Gastroesophageal sphincter (tissue), 4 donors: ENCODE results near the gene BICRA. TPM values are rescaled to one million over a fixed set of nuclear protein-coding genes. Genes with fewer than 3 reads are reported as not detected.
A peak's percentile ranks its signal among the peaks of the same experiment; 100 is the strongest.

Source experiments
- ATAC-seq: fragments of 150-250 bp; one replicate; pipeline ENCODE4 v1.9.1; 2016; ENCODE audit warnings: mild to moderate bottlenecking, moderate library complexity
- H3K27ac ChIP-seq, 4 donors: fragments of 200-600 bp; sonication (generic) in 3 of 4; 1 replicate in 3 of 4; 2 replicates in 1 of 4; pipeline ENCODE4 v1.5.1; 2016 to 2019
- H3K27me3 ChIP-seq: fragments of 200-600 bp; sonication (generic); one replicate; pipeline ENCODE4 v1.5.1; 2019
- H3K36me3 ChIP-seq, 2 donors: fragments of 200-600 bp; sonication (generic); one replicate each; pipeline ENCODE4 v1.5.1; 2019; ENCODE audit warnings: control low read depth in 1 of 2
- H3K4me1 ChIP-seq, 3 donors: fragments of 200-600 bp; sonication (generic); 1 replicate in 2 of 3; 2 replicates in 1 of 3; pipeline ENCODE4 v1.5.1; 2016 to 2019; ENCODE audit warnings: control low read depth in 2 of 3
- H3K4me3 ChIP-seq, 2 donors: fragments of 200-600 bp; sonication (generic); one replicate each; pipeline ENCODE4 v1.5.1; 2019; ENCODE audit warnings: mild to moderate bottlenecking in 1 of 2, moderate library complexity in 1 of 2
- H3K9me3 ChIP-seq, 3 donors: fragments of 200-600 bp; sonication (generic); one replicate each; pipeline ENCODE4 v1.5.1; 2017 to 2019; ENCODE audit warnings: control low read depth in 2 of 3
- EP300 ChIP-seq: sonication (generic); formaldehyde crosslinking; IDR thresholded peaks from one replicate; pipeline ENCODE4 v1.6.1; 2017; ENCODE audit warnings: antibody characterized with exemption, mild to moderate bottlenecking
- POLR2A ChIP-seq, 2 donors: fragments of 450-650 bp; IDR thresholded peaks; one replicate each; pipeline ENCODE4 v1.6.1; 2017; ENCODE audit warnings: antibody characterized with exemption in 2 of 2, mild to moderate bottlenecking in 2 of 2, moderate library complexity in 1 of 2
- POLR2AphosphoS5 ChIP-seq: sonication (generic); formaldehyde crosslinking; IDR thresholded peaks from one replicate; pipeline ENCODE4 v1.6.1; 2017; ENCODE audit warnings: antibody characterized with exemption
- WGBS, 2 donors: methylation state at CpG; one replicate each; pipeline ENCODE4 v1.1.5; 2018; ENCODE audit warnings: low coverage in 1 of 2; 5-methylcytosine and 5-hydroxymethylcytosine counted together
- total RNA-seq, 4 donors: library from RNA; depleted of rRNA; stranded (reverse); fragments of >200 nt; gene quantifications; one replicate each; pipeline ENCODE4 v1.1.0, GENCODE V29; 2016
- TF ChIP-seq, protein P1 (sequence below), 4 experiments: fragments of 200-600 bp in 2 of 4; fragments of 450-650 bp in 2 of 4; sonication (generic) in 1 of 4; IDR thresholded peaks; one replicate each; pipeline ENCODE4 v1.5.1; 2017 to 2019; ENCODE audit warnings: antibody characterized with exemption in 4 of 4, mild to moderate bottlenecking in 2 of 4, moderate library complexity in 2 of 4

BICRA gene
- total RNA-seq, 4 donors from 2014 or later = 6.5 to 29.1 (median 11.5) TPM

DNA sequence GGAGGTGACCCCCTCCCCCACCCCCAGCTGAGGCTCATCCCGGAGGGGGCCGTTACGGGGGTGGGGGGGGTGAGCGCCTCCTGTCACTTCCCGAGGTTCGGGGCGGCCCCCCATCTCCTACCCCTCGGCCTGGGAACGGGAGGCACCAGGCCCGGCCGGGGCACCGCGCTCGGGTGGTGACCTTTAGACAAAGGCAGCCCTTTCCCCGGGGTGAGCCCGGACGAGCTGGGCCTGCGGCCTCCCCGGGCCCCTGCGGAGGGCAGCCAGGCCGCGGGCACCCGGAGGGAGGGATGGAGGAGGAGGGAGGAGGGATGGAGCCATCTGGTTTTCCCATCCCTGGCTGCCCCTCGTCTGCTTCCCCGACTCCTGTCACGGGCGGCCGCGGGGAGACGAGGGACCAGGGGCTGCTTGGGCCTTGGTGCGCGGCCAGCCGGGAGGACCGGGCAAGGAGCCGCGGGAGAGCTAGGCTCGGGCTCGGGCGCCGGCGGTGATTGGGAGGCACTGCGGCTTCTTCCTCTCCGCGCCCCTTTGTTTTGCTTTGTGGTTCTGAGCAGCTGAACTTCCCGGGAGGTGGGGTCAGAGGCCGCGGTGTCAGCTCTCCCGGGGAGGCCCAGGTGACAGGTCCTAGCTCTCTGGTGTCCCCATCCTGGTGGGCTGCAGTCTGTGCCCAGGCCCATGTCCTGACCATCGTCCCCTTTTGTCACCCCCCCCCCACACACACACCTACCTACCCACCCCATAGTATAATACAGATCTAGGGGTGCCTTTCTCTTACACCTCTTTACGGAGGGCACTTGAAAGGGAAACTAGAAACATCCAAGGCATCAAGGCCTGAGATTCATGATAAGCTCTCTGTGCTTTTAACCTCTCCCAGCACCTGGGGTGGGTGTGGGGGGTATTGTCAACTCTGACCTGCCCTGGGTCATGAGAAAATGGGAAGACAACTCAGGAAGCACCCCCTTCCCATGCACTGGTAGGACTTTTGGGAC, 1.3 kb downstream of the BICRA start:
- WGBS, 2 donors = no CpG with 5 or more reads among the region's 50 CpGs
- Histone ChIP-seq H3K9me3 (no peaks in the 10 kb centered on the region), H3K27ac (peak overlapping the region; percentile 96 to 99 (median 98)), H3K27me3 (no peaks in the 10 kb centered on the region), H3K36me3 (no peaks in the 10 kb centered on the region), H3K4me3 (peak overlapping the region; percentile 70 to 97), H3K4me1 (peaks cover 3 to 61% (median 36%) of the 10 kb centered on the region in 3 donors)
- ATAC-seq = no peak
- no peak for TF ChIP-seq POLR2AphosphoS5
- TF ChIP-seq POLR2A (IDR thresholded peaks at IDR 0.05) = no peak
- TF ChIP-seq, protein P1, sequence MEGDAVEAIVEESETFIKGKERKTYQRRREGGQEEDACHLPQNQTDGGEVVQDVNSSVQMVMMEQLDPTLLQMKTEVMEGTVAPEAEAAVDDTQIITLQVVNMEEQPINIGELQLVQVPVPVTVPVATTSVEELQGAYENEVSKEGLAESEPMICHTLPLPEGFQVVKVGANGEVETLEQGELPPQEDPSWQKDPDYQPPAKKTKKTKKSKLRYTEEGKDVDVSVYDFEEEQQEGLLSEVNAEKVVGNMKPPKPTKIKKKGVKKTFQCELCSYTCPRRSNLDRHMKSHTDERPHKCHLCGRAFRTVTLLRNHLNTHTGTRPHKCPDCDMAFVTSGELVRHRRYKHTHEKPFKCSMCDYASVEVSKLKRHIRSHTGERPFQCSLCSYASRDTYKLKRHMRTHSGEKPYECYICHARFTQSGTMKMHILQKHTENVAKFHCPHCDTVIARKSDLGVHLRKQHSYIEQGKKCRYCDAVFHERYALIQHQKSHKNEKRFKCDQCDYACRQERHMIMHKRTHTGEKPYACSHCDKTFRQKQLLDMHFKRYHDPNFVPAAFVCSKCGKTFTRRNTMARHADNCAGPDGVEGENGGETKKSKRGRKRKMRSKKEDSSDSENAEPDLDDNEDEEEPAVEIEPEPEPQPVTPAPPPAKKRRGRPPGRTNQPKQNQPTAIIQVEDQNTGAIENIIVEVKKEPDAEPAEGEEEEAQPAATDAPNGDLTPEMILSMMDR (IDR thresholded peaks at IDR 0.05) = peak in 1 of 4 experiments; percentile 25
- no peak for TF ChIP-seq EP300

DNA sequence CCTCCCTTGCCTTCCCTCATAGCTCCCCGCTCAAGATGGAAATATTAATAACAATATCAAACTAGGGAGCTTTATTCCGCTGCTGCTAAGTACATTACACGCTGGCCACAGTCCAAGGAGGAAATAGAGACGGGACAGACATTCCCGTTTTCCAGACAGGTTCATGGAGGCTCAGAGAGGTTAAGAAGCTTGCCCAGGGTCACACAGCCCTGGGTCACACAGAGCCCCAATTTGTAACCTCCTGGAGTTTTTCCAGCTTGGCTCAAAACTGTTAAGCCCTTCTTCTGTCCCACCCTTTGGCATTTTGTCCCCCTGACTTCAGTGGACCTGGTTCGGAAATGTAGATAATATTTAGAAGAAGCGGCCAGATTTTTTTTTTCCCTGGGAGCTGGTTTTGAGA, 2.0 kb downstream of the BICRA start:
- peaks cover 3 to 68% (median 37%) of the 10 kb centered on the region in 3 donors for H3K4me1 ChIP-seq
- TF ChIP-seq POLR2A (IDR thresholded peaks at IDR 0.05) = no peak
- TF ChIP-seq EP300 = no peak
- TF ChIP-seq, protein P1 (IDR thresholded peaks at IDR 0.05) = no peak
- TF ChIP-seq POLR2AphosphoS5 = no peak
- peak overlapping the region; percentile 96 to 99 (median 98) for H3K27ac ChIP-seq
- 13% methylated on average over 4 of the region's 7 CpGs; no CpG with 5 or more reads in 1 of the 2 donors for WGBS, 2 donors
- no peaks in the 10 kb centered on the region for H3K27me3 ChIP-seq
- no peak for ATAC-seq
- no peaks in the 10 kb centered on the region for H3K36me3 ChIP-seq
- no peaks in the 10 kb centered on the region for H3K9me3 ChIP-seq
- peak overlapping the region; percentile 70 to 97 for H3K4me3 ChIP-seq

DNA sequence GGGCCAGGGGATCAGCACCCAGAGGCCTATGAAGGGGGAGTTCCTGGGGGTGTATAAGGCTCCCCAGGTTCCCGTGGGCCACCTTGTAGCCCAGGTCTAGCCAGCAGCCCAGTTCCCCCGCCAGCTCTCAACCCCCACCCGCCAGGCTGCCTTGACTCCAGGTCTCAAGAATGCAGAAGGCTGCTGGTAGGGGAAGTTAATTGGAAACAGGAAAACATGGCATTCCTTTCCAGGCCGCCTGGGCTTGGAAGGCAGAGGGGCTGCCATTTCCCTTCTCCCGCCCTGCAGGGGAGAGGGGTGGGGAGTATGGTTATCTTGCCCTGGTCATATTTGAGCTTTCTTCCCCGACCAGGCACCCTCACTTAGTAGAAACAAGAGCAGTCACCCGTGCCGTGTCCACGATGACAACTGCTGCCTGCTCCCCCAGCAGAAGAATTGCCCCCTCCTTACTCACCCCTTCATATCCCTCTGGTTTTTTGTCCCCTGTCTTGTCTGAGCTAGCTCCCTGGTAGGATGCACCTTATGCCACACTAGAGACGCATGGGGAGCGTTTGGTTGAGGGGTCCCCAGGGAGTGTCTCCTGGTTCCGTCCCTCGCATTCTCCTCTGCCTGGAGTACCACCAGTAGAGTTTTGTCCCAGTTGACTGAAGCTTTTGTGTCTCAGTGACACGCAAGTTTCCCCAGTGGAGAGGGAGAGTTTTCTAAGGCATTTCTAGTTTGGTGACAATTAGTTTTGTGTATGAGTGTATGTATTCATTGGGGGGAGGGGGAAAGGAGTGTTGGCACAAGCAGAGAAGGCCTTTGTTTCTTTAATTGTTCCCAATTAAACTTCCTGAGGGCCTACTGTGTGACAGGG, 4.5 kb downstream of the BICRA start:
- peaks cover 6 to 70% (median 36%) of the 10 kb centered on the region in 3 donors for H3K4me1 ChIP-seq
- no peaks in the 10 kb centered on the region for H3K27me3 ChIP-seq
- H3K27ac ChIP-seq = peak overlapping the region; percentile 4 to 99 (median 89)
- no peaks in the 10 kb centered on the region for H3K36me3 ChIP-seq
- 22 to 34% methylated on average over 6 of the region's 14 CpGs for WGBS, 2 donors
- TF ChIP-seq, protein P1 (IDR thresholded peaks at IDR 0.05) = peak in 1 of 4 experiments; percentile 22
- TF ChIP-seq EP300 = no peak
- H3K4me3 ChIP-seq = peak overlapping the region in 1 of 2 donors; percentile 3
- ATAC-seq = no peak
- H3K9me3 ChIP-seq = no peaks in the 10 kb centered on the region

DNA sequence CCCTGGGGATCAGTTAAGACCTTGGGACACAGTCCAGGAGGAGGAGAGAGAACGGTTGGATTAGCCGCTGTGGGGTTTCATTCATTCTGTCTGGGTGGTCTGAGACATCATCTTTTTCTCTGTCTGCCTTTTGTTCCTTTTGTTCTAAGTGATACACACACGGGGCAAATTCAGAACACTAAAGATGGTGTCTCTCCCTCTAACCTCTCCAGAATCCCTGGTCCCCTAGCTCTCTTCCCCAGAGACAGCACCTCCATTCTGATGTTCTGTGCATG, 5.0 kb downstream of the BICRA start:
- WGBS, 2 donors = 19 to 50% methylated on average over 3 of the region's 3 CpGs
- no peak overlapping the region for H3K4me3 ChIP-seq
- peak overlapping the region in 3 of 4 donors; percentile 80 to 99 (median 98) for H3K27ac ChIP-seq
- H3K27me3 ChIP-seq = no peaks in the 10 kb centered on the region
- no peaks in the 10 kb centered on the region for H3K36me3 ChIP-seq
- TF ChIP-seq, protein P1 (IDR thresholded peaks at IDR 0.05) = no peak
- TF ChIP-seq POLR2AphosphoS5 = no peak
- TF ChIP-seq POLR2A (IDR thresholded peaks at IDR 0.05) = no peak
- no peak for TF ChIP-seq EP300
- no peak for ATAC-seq
- H3K9me3 ChIP-seq = no peaks in the 10 kb centered on the region
- H3K4me1 ChIP-seq = peaks cover 8 to 76% (median 42%) of the 10 kb centered on the region in 3 donors
